Measurements from ENCODE around the gene ARHGEF28.
A peak's percentile ranks its signal among the peaks of the same experiment; 100 is the strongest.

The ARHGEF28 gene

DNA sequence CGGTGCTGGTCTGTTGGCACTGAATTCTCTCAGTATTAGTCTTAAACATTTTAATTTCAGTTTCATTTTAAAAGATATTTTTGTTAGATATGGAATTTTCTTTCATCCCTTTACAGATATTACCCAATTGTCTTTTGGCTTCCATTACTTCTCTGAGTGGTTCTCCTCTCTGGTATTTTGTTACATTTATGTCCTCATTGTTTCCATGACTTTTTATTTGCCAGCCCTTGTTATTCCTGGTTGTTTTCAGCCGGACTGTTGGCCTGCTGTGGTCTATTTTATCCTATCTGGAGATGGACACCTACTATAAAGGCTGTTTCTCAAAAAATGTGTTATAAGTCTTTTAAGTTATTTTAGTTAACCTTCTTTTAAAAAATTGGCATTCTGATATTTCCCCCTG is 117.2 kb downstream of the ARHGEF28 start:
- DNase-seq = no peak

- DNase-seq = no peak
Observed at GRCh38 chr5:73745836-73746235, 119.8 kb downstream of the ARHGEF28 start.

DNA sequence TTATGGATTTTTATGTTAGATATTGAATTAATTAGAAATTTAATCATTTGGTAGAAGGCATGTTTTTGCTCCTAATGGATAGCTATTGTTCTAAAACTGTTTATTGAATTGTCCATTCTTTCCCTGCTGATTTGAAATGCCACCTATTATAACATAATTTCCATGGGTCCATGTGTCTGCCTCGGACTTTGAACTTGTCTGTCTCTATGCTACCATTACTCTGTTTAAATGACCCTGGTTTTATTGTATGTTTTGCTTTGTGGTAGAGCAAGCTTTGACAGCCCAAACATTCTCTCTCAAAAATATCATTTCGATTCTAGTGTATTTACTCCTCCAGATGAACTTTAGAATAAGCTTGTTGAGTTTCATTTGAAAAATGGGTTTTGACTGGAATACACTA is 120.6 kb downstream of the ARHGEF28 start:
- DNase-seq = no peak

- no peak for DNase-seq
Observed at GRCh38 chr5:73747696-73748380, 121.8 kb downstream of the ARHGEF28 start.

- peak; percentile 64 for DNase-seq
Observed at GRCh38 chr5:73748510-73749400, 122.8 kb downstream of the ARHGEF28 start.

GRCh38 chr5:73749485-73750270 is 123.7 kb downstream of the ARHGEF28 start:
- no peak for DNase-seq

- no peak for DNase-seq
Observed at GRCh38 chr5:73751254-73751914, 125.4 kb downstream of the ARHGEF28 start.

DNA sequence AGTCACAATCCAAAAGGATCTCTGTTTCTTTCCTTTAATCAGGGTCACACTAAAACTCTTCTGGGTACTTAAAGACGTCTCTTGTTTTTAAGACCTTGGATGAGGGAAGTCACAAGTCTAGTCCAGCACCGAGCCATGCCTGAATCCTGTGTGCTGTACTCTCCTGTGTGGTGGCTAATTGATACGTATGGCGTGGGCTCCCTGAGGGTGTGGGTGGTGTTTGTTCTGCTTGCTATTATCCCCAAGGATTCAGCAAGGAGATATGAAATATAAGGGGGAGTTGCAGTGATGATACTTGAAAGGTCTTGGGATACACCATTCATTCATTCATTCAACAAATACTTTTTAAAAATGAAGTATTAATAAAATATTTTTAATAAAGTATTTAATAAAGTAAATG is 128.3 kb downstream of the ARHGEF28 start:
- no peak for DNase-seq

DNA sequence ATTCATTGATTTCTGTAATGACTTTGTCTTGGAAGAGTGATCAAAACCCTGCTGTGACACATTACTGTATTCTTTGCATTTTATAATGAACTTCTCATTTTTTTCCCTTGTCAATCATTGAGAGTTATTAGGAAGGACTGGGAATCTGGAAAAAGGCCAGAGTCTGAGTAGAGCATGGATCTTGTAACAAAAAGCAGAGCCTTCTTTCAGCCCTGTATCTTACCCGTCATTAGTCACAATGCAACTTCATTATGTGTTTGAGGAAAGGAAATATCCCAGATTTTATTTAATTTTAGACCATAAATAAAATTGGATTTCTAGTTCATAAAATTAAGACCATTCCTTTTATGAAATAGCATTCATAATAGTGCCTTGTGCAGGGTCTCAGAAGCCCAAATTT is 131.4 kb downstream of the ARHGEF28 start:
- DNase-seq = no peak

DNA sequence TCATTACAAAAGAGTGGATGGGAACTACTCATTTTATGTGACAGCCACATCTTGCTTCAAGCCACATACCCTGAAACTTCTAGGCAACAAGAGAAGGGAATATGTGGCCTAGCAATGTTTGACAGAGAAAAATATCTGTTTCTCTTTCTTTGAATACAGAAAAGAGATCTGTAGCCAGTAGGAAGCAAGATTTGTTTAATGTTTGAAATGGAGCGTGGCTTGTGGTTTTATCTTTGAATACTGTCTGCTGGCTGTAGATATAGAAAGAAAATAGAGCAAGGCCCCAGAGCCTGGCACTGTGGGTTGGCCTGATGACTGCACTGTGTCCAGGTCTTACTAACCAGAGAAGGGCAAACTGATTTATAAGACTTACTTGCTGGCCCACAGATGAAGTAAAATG is 133.8 kb downstream of the ARHGEF28 start:
- no peak for DNase-seq

GRCh38 chr5:73763300-73764032 is 137.5 kb downstream of the ARHGEF28 start:
- DNase-seq = peak; percentile 22

- DNase-seq = no peak
Observed at GRCh38 chr5:73764586-73764985, 138.6 kb downstream of the ARHGEF28 start.

DNA sequence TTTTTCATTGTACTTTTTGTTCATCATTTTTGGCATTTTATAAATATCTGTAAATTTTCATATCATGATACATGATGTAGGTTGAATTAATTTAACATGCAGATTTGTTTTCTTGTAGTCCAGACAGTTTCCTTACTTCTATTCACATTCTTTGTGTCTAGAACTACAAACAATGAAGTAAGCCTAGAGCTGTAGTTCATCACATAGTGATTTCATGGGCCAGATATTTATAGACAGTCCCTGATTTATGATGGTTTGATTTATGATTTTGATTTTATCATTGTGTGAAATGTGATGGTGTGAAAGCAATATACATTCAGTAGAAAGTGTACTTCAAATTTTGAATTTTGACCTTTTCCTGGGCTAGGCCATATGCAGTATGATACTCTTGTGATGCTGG is 139.0 kb downstream of the ARHGEF28 start:
- no peak for DNase-seq

DNA sequence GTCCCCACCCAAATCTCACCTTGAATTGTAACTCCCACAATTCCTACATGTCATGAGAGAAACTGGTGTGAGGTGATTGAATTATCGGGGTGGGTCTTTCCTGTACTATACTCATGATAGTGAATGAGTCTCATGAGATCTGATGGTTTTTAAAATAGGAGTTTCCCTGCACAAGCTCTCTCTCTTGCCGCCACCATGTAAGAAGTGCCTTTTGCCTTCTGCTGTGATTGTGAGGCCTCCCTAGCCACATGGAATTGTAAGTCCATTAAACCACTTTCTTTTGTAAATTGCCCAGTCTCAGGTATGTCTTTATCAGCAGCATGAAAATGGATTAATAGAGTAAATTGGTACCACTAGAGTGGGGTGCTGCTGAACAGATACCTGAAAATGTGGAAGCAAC is 140.9 kb downstream of the ARHGEF28 start:
- DNase-seq = no peak

DNA sequence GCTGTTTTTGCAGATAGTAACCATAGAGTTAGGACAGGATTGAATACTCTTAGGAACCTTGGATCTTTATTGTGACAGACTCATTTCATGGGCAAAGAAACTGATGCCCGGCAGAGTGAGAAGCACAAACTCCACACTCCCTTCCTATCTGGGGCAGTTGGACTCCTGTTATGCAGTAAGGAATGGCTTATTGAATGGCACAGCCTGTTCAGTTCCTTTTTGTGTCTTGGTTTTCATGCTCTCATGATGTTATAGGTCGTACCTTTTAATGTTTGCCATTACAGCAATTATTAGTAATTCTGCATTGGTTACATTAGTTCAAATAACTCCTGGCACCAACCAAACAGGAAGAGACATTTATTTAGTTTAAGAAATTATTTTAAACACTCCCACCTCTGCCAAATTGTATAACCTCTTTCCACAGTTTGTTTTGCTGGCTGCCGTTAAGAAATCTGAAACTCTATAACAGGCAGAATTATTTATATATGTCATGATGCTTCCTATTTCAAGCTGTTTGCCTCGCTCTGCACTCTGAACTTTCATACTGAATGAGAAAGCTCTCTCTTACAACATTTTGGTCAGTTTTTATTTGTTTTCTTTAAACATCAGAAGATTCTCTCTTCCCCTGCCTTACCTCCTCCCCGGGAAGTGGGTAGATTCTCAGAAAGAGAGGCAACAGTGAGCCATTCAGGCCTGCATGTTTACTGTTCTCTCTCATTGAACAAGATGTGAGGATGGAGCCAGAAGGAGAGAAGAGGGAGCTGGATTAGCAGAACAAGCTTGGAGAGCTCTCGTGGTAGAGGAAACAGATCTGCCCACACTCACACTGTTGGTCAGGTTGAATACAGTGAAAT is 144.4 kb downstream of the ARHGEF28 start:
- DNase-seq = peak; percentile 13

GRCh38 chr5:73774924-73775323 is 148.9 kb downstream of the ARHGEF28 start:
- DNase-seq = no peak

DNA sequence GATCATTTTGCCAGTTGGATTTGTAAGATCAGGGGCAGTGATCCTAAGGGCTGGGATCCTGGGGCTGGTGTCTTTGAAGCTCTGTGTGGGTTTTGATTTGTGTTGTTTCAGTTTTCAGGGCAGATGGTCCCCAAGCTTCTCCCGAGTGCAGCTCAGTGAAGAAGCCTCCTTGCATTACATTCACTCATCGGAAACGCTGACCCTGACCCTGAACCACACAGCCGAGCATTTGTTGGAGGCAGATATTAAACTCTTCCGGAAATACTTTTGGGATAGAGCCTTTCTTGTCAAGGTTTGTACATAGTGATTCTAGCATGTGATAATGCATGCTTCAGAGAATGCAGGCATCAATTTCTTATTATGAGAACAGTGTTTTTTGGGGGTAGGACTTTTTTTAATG is 150.4 kb downstream of the ARHGEF28 start:
- no peak for DNase-seq

DNA sequence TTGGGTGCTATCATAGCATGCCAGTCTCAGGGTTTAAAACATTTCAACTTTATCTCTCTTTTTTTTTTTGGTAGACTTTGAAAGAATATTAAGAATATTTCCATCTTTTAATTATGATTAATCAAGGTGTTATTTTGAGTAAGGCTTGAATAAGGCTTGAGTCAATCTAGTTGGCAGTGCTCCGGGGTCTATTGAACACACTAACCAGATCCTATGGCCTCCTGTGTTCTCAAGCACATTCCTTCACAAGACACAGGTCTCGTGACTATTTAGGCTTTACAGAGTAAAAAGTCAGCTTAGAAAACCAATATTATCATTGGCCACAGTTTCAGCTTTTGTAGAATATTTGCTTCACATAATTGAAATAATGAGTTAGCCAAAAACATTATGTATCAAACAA is 151.2 kb downstream of the ARHGEF28 start:
- DNase-seq = no peak

- DNase-seq = no peak
Observed at GRCh38 chr5:73780302-73781080, 154.5 kb downstream of the ARHGEF28 start.

GRCh38 chr5:73781107-73781768 is 155.2 kb downstream of the ARHGEF28 start:
- DNase-seq = no peak
